GM19035 (cell line): ENCODE measurements around the gene GRAP2.
A peak's percentile ranks its signal among the peaks of the same experiment; 100 is the strongest.
"Not testable (repeated sequence)": the region's sequence is repeated elsewhere in the genome, so short reads cannot be mapped to it uniquely, and the experiment has no call there.

Source experiments
- ATAC-seq: cut with Tn5 transposase; IDR thresholded peaks from one replicate; pipeline ENCODE4 v1.9.1; 2021; ENCODE audit not compliant: unreplicated experiment

Gene GRAP2

GRCh38 chr22:39900306-39901227 is at the start of gene GRAP2:
Gene GRAP2, plus strand, starts transcription at chr22:39901084. Its CDS starts 46,023 bp downstream, at chr22:39947107.
- ATAC-seq, result peak; percentile 77

DNA sequence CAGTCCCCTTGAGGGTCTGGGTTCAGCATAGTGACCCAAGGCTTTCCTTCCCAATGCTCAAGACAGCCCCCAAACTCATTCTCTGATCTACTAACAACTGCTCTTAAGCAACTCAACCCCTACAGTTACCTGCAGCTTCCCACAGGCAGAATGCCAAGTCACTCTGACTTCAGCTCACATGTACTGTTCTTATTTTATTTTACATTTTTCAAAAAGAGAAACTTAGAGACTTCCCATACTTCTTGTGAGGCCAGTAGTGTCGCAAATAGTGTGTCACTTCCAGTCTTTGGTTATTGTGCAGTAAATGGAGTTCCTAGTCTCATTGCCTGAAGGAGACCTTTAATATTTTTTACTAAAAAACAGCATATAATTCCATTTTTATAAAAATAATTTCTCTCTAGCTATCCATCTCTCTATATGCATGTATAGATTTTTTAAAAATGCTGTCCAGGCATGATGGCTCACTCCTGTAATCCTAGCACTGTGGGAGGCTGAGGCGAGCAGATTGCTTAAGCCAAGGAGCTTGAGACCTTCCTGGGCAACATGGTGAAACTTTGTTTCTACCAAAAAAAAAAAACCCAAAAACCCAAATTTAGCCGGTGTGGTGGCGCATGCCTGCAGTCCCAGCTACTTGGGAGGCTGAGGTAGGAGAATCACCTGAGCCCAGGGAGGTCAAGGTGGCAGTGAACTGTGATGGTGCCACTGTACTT is 49.1 kb upstream of the GRAP2 start:
- ATAC-seq, result no peak

DNA sequence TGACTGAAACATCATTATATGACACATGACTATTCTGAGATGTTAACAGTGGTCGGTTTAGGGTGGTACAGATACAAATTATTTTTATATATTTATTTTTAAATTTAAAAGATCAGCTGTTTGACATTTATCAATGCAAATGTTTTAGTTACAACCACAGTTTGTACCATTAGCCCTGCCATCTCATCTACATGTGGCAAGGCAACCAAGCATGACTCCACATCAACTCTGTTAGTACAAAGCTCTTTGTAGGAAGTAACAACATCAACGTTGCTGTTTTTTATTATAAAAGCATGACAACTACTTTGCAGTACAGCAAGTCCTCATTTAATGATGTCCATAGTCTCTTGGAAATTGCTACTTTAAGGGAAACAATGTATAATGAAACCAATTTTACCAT is 48.1 kb upstream of the GRAP2 start:
- no peak for ATAC-seq

DNA sequence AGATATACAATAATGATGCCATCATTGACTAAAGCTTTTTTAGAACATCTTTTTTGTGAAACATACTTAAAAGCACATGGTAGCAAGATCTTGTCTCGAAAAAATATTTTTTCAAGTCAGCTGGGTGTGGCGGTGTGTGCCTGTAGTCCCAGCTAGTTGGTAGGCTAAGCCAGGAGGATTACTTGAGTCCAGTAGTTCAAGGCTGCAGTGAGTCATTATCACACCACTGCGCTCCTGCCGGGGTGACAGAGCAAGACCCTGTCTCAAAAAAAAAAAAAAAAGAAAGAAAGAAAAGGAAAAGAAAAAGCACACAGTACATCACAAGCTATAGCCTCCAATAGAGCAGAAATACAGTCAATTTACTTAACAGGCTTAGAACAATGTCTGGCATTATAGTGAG is 44.3 kb upstream of the GRAP2 start:
- no peak for ATAC-seq

GRCh38 chr22:39859903-39860588 is 40.8 kb upstream of the GRAP2 start:
- ATAC-seq, result no peak

- no peak for ATAC-seq
Observed at GRCh38 chr22:39868741-39869140, 32.1 kb upstream of the GRAP2 start.

GRCh38 chr22:39869797-39870196 is 31.1 kb upstream of the GRAP2 start:
- not testable (repeated sequence) for ATAC-seq

GRCh38 chr22:39871008-39871798 is 29.7 kb upstream of the GRAP2 start:
- ATAC-seq, result no peak

- ATAC-seq, result no peak
Observed at GRCh38 chr22:39872548-39872947, 28.3 kb upstream of the GRAP2 start.

GRCh38 chr22:39873965-39874364 is 26.9 kb upstream of the GRAP2 start:
- no peak for ATAC-seq

DNA sequence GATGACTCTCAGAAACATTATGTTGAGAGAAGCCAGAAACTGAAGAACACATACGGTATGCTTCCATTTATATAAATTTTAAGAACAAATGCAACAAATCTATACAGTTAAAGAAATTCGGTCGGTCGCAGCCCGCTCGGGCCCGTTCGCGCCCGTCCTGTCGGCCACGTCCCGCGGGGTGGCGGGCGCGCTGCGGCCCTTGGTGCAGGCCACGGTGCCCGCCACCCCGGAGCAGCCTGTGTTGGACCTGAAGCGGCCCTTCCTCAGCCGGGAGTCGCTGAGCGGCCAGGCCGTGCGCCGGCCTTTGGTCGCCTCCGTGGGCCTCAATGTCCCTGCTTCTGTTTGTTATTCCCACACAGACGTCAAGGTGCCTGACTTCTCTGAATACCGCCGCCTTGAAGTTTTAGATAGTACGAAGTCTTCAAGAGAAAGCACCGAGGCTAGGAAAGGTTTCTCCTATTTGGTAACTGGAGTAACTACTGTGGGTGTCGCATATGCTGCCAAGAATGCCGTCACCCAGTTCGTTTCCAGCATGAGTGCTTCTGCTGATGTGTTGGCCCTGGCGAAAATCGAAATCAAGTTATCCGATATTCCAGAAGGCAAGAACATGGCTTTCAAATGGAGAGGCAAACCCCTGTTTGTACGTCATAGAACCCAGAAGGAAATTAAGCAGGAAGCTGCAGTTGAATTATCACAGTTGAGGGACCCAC is 25.6 kb upstream of the GRAP2 start:
- ATAC-seq, result not testable (repeated sequence)

GRCh38 chr22:39877079-39877845 is 23.6 kb upstream of the GRAP2 start:
- no peak for ATAC-seq

GRCh38 chr22:39880722-39881121 is 20.2 kb upstream of the GRAP2 start:
- ATAC-seq, result no peak

DNA sequence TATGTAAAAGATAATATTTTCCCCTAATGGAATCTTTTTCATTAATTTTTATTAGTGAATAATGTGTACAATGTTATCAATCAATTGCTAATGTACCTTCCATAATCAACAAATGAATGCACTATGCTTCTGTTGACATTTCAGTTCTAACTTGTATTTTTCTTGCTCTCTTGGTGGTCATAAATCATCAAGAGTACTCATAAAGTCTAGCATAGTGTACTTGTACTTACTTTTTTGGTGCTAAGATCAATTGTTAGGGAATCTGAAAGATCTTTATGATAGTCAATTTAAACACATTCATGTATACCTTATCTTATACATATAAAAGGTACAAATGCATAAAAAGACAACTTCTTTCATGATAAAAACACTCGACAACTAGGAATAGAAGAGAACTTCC is 17.8 kb upstream of the GRAP2 start:
- ATAC-seq, result no peak

DNA sequence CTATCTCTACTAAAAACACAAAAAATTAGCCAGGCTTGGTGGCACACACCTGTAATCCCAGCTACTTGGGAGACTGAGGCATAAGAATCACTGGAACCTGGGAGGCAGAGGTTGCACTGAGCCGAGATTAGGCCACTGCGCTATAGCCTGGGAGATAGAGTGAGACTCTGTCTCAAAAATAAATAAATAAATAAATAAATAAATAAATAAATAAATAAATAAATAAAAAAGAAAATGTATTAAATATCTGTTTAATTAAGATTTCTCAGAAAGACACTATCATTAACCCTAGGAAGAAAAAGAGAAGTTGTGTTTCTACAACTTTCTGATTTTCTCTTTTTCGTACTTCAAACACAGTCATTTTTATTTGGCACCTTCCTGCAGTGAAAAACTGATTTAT is 11.0 kb upstream of the GRAP2 start:
- not testable (repeated sequence) for ATAC-seq

- no peak for ATAC-seq
Observed at GRCh38 chr22:39893526-39893925, 7.4 kb upstream of the GRAP2 start, which contains the start of gene ENTHD1. Gene ENTHD1, minus strand, starts transcription at chr22:39893760. Its CDS starts 6,012 bp downstream, at chr22:39887748.

GRCh38 chr22:39894554-39895092 is 6.3 kb upstream of the GRAP2 start:
- no peak for ATAC-seq

DNA sequence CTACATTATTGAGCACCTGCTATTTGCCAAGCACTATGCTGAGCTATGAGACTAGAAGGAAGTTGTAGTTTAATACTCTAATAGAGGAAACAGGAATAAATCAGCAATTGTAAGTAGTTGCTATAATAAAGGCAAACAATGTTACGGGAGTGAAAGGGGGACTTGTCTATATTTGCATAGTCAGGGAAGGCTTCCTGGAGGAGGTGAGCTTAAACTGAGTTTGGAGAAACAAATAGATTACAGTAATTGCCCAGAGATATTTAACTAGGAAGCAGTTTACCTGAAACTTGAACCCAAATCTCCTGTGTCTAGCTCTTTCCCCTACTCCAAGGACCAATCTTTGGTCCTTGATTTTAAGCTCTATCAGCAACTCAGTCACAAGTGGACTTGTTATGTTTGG is 5.2 kb upstream of the GRAP2 start:
- no peak for ATAC-seq
